Measurements from ENCODE around the gene RFTN2.

The RFTN2 gene

GRCh38 chr2:197673606-197674005 lies 1.8 kb downstream of the RFTN2 start:
- H3K4me3 ChIP-seq (ENCODE audit: low read length) = no peak overlapping the region
- no peaks in the 10 kb centered on the region for H3K27me3 ChIP-seq (replicated peaks; ENCODE audit: insufficient read depth, low read length)
- H3F3A ChIP-seq (ENCODE audit: insufficient read depth, low read length) = no peaks in the 10 kb centered on the region
- H3K79me2 ChIP-seq (ENCODE audit: low read length) = no peaks in the 10 kb centered on the region
- no peak overlapping the region for H3K27ac ChIP-seq (ENCODE audit: low read length)
- H3K4me1 ChIP-seq (ENCODE audit: low read length) = peaks cover 8% of the 10 kb centered on the region
- no peak for DNase-seq
- H3K4me2 ChIP-seq (ENCODE audit: low read depth, low read length) = no peak overlapping the region
- no peaks in the 10 kb centered on the region for H4K20me1 ChIP-seq (ENCODE audit: insufficient read depth, low read length)
- no peaks in the 10 kb centered on the region for H3K36me3 ChIP-seq (replicated peaks; ENCODE audit: insufficient read depth, low read length)
- H2AFZ ChIP-seq (ENCODE audit: low read length) = no peak overlapping the region
- no peak overlapping the region for H3K9ac ChIP-seq (ENCODE audit: low read length)
- H3K9me3 ChIP-seq (replicated peaks; ENCODE audit: insufficient read depth, low read length) = no peaks in the 10 kb centered on the region
- TF ChIP-seq EZH2 (optimal IDR thresholded peaks at IDR 0.05; ENCODE audit: low read depth, low read length) = no peak
- no peaks in the 10 kb centered on the region for H3K9me2 ChIP-seq (replicated peaks; ENCODE audit: insufficient read depth, low read length)

GRCh38 chr2:197673106-197673505 lies 2.3 kb downstream of the RFTN2 start:
- Histone ChIP-seq H3K4me3 (ENCODE audit: low read length) (no peak overlapping the region), H2AFZ (ENCODE audit: low read length) (no peak overlapping the region)

GRCh38 chr2:197672371-197672893 lies 3.0 kb downstream of the RFTN2 start:
- Histone ChIP-seq H3K27ac (ENCODE audit: low read length) (no peak overlapping the region), H3K4me2 (ENCODE audit: low read depth, low read length) (no peak overlapping the region), H3K36me3 (replicated peaks; ENCODE audit: insufficient read depth, low read length) (no peaks in the 10 kb centered on the region), H3K79me2 (ENCODE audit: low read length) (no peaks in the 10 kb centered on the region), H3K4me1 (ENCODE audit: low read length) (peaks cover 10% of the 10 kb centered on the region), H3K4me3 (ENCODE audit: low read length) (no peak overlapping the region), H3K9ac (ENCODE audit: low read length) (no peak overlapping the region), H2AFZ (ENCODE audit: low read length) (no peak overlapping the region), H3K9me2 (replicated peaks; ENCODE audit: insufficient read depth, low read length) (no peaks in the 10 kb centered on the region), H4K20me1 (ENCODE audit: insufficient read depth, low read length) (no peaks in the 10 kb centered on the region), H3K27me3 (replicated peaks; ENCODE audit: insufficient read depth, low read length) (no peaks in the 10 kb centered on the region), H3F3A (ENCODE audit: insufficient read depth, low read length) (no peaks in the 10 kb centered on the region), H3K9me3 (replicated peaks; ENCODE audit: insufficient read depth, low read length) (no peaks in the 10 kb centered on the region)
- DNase-seq = no peak
- TF ChIP-seq EZH2 (optimal IDR thresholded peaks at IDR 0.05; ENCODE audit: low read depth, low read length) (no peak), EZH2phosphoT487 (IDR thresholded peaks at IDR 0.05; ENCODE audit: low read length) (no peak), CTCF (IDR thresholded peaks at IDR 0.05; ENCODE audit: low read length) (no peak)

More at GRCh38 chr2:197673106-197673505, 2.3 kb downstream of the RFTN2 start:
- no peaks in the 10 kb centered on the region for H4K20me1 ChIP-seq (ENCODE audit: insufficient read depth, low read length)
- H3K36me3 ChIP-seq (replicated peaks; ENCODE audit: insufficient read depth, low read length) = no peaks in the 10 kb centered on the region
- no peaks in the 10 kb centered on the region for H3K9me3 ChIP-seq (replicated peaks; ENCODE audit: insufficient read depth, low read length)
- no peak for DNase-seq
- H3K4me1 ChIP-seq (ENCODE audit: low read length) = peaks cover 10% of the 10 kb centered on the region
- H3K79me2 ChIP-seq (ENCODE audit: low read length) = no peaks in the 10 kb centered on the region
- H3F3A ChIP-seq (ENCODE audit: insufficient read depth, low read length) = no peaks in the 10 kb centered on the region
- no peaks in the 10 kb centered on the region for H3K27me3 ChIP-seq (replicated peaks; ENCODE audit: insufficient read depth, low read length)
- no peak overlapping the region for H3K9ac ChIP-seq (ENCODE audit: low read length)
- H3K9me2 ChIP-seq (replicated peaks; ENCODE audit: insufficient read depth, low read length) = no peaks in the 10 kb centered on the region
- H3K27ac ChIP-seq (ENCODE audit: low read length) = no peak overlapping the region
- no peak overlapping the region for H3K4me2 ChIP-seq (ENCODE audit: low read depth, low read length)
- TF ChIP-seq CTCF (IDR thresholded peaks at IDR 0.05; ENCODE audit: low read length) (no peak), EZH2phosphoT487 (IDR thresholded peaks at IDR 0.05; ENCODE audit: low read length) (no peak), EZH2 (optimal IDR thresholded peaks at IDR 0.05; ENCODE audit: low read depth, low read length) (no peak)

GRCh38 chr2:197669077-197669476 lies 6.3 kb downstream of the RFTN2 start:
- Histone ChIP-seq H3K27ac (ENCODE audit: low read length) (no peak overlapping the region), H3K36me3 (replicated peaks; ENCODE audit: insufficient read depth, low read length) (no peaks in the 10 kb centered on the region), H3K4me3 (ENCODE audit: low read length) (no peak overlapping the region), H3K27me3 (replicated peaks; ENCODE audit: insufficient read depth, low read length) (no peaks in the 10 kb centered on the region), H3F3A (ENCODE audit: insufficient read depth, low read length) (no peaks in the 10 kb centered on the region), H2AFZ (ENCODE audit: low read length) (no peak overlapping the region), H3K9me3 (replicated peaks; ENCODE audit: insufficient read depth, low read length) (no peaks in the 10 kb centered on the region), H3K4me1 (ENCODE audit: low read length) (peaks cover 10% of the 10 kb centered on the region), H3K9me2 (replicated peaks; ENCODE audit: insufficient read depth, low read length) (no peaks in the 10 kb centered on the region), H3K4me2 (ENCODE audit: low read depth, low read length) (no peak overlapping the region), H3K79me2 (ENCODE audit: low read length) (no peaks in the 10 kb centered on the region), H3K9ac (ENCODE audit: low read length) (no peak overlapping the region), H4K20me1 (ENCODE audit: insufficient read depth, low read length) (no peaks in the 10 kb centered on the region)
- no peak for TF ChIP-seq EZH2phosphoT487 (IDR thresholded peaks at IDR 0.05; ENCODE audit: low read length)
- TF ChIP-seq EZH2 (optimal IDR thresholded peaks at IDR 0.05; ENCODE audit: low read depth, low read length) = no peak
- no peak for TF ChIP-seq CTCF (IDR thresholded peaks at IDR 0.05; ENCODE audit: low read length)
- peak; percentile 24 for DNase-seq
